Measurements from ENCODE around the gene ANKRD44.

ANKRD44 gene

GRCh38 chr2:196955036-196955435 is 355.5 kb downstream of the ANKRD44 start:
- DNase-seq (ENCODE audit: low spot score): no peak

GRCh38 chr2:196954001-196954400 is 356.6 kb downstream of the ANKRD44 start:
- no peak for DNase-seq (ENCODE audit: low spot score)

GRCh38 chr2:196952936-196953335 is 357.6 kb downstream of the ANKRD44 start:
- DNase-seq (ENCODE audit: low spot score): no peak

- DNase-seq (ENCODE audit: low spot score): no peak
Measured at GRCh38 chr2:196951973-196952372, 358.6 kb downstream of the ANKRD44 start.

DNA sequence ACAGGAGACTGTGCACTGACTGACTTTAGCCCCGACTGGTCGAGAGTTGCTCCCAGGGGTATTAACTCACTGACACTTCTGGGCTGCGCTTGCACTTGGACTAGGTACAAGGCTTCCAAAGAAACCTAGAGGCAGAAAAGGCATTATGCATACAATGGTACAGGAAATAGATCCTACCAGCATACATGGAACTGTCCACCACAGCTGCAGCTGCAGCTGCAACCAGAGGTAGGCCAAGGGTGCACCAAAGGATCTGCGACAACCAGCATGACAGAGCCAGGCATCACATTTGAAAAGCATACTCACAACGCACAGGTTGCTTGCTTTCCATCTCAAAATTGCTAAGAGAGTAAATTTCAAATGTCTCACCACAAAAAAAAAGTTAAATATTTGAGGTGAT is 361.5 kb downstream of the ANKRD44 start:
- DNase-seq (ENCODE audit: low spot score): no peak

DNA sequence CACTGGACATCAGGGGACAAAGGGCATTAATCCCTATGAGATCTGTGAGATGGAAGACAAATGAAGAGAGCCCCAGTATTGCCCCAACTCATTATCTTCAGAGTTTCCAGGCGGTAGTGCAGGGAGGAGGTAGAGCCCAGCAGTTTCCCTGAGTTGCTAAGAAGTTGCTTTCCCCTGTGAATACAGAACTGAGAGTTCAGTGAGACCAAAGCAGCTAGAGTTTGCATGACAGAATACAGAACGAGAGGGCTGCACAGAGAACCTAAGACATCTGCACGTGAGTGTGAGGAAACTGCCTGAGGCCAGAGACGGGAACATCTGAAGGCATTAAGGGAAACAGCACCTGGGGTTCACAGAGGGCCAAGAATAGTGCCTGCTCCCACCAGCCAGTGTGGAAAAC is 366.0 kb downstream of the ANKRD44 start:
- no peak for DNase-seq (ENCODE audit: low spot score)

DNA sequence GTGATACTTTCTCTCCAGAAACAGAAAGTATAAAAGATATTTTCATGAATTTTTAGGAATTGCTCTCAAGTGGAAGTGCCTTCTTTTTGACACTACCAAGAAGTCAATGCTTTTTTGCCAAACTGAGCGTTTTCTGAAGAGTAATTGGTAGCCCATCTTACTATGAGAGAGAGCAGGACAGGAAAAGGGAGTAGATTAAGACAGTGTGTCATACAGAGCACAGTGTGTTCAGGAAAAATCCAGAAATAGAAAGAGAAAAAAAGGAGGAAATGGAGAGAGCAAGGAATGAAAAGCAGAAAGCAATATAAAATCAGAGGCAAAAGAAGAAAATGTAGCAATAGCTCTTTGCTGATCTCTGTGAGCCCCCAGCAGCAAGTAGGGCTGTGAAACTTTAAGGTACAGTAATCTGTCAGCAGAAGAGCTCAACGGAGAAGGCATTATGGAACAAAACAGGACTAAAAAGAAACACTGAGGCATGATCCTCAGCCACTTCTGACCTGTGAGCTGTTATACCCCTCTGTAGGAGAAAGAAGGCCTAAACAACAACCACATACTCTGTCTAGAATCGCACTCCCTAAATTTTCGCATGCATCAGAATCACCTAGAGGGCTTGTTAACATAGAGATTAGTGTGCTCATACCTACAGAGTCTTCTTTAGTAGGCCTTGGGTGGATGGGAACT is 369.0 kb downstream of the ANKRD44 start:
- DNase-seq (ENCODE audit: low spot score): no peak

- no peak for DNase-seq (ENCODE audit: low spot score)
Measured at GRCh38 chr2:196939371-196939770, 371.2 kb downstream of the ANKRD44 start.

Measured in hematopoietic multipotent progenitor cell treated with erythropoietin and hydrocortisone succinate and interleukin-3 and kit ligand, for 17 days (in vitro differentiated cells).